Left renal pelvis (tissue), 4 donors: ENCODE results near the gene POLG. TPM values are rescaled to one million over a fixed set of nuclear protein-coding genes. Genes with fewer than 3 reads are reported as not detected.
"Not testable (repeated sequence)": the region's sequence is repeated elsewhere in the genome, so short reads cannot be mapped to it uniquely, and the experiment has no call there.

Source experiments
- DNase-seq, 4 donors: peaks; one replicate each; pipeline ENCODE4 v3.0.0-alpha.2; 2013; ENCODE audit warnings: low read depth in 4 of 4, low spot score in 3 of 4
- polyA plus RNA-seq, 4 donors: library from polyadenylated mRNA; unstranded; fragments of 120-200 nt; gene quantifications; one replicate each; pipeline ENCODE4 v1.2.1, GENCODE V29; 2013; ENCODE audit not compliant: insufficient read length in 4 of 4

Gene POLG
- polyA plus RNA-seq, 4 donors: 40.1 to 58.0 (median 49.5) TPM

- no peak for DNase-seq
Observed at GRCh38 chr15:89301304-89302089, 33.1 kb downstream of the POLG start.

GRCh38 chr15:89299896-89300295 is 34.7 kb downstream of the POLG start:
- DNase-seq: no peak

GRCh38 chr15:89293012-89293411 is 41.6 kb downstream of the POLG start:
- no peak for DNase-seq

GRCh38 chr15:89291934-89292438 is 42.6 kb downstream of the POLG start:
- DNase-seq: no peak

GRCh38 chr15:89283201-89283600 is 51.4 kb downstream of the POLG start:
- DNase-seq: no peak

GRCh38 chr15:89282631-89283030 is 52.0 kb downstream of the POLG start:
- DNase-seq: no peak

GRCh38 chr15:89278307-89278706 is 56.3 kb downstream of the POLG start:
- no peak for DNase-seq

- DNase-seq: not testable (repeated sequence)
Observed at GRCh38 chr15:89277281-89277680, 57.3 kb downstream of the POLG start.

Other genes starting within 250 kb of the POLG start
- gene ABHD2, start 246.4 kb downstream of the POLG start, polyA plus RNA-seq: 10 to 100 TPM; 28.2 to 40.0 (median 29.6) TPM
- gene RLBP1, start 113.2 kb downstream of the POLG start, polyA plus RNA-seq: not detected
- 10 to 100 TPM; 27.9 to 40.4 (median 35.7) TPM for gene FANCI, start 90.8 kb downstream of the POLG start, polyA plus RNA-seq
- 1 to 10 TPM in 3 of 4 donors, under 1 TPM in 1; 0.16 to 2.6 (median 2.2) TPM for gene RHCG, start 161.8 kb upstream of the POLG start, polyA plus RNA-seq
- gene TICRR, start 240.6 kb upstream of the POLG start, polyA plus RNA-seq: 10 to 100 TPM in 2 of 4 donors, 1 to 10 TPM in 2; 7.2 to 12.8 (median 9.5) TPM